ENCODE data around the gene REEP2. TPM values are rescaled to one million over a fixed set of nuclear protein-coding genes. Genes with fewer than 3 reads are reported as not detected.

Gene REEP2
- total and polyA plus RNA-seq, 11 donors, result 1.6 to 11.2 (median 5.4) TPM

GRCh38 chr5:138457531-138458275 is 18.8 kb downstream of the REEP2 start:
- DNase-seq (no peak), ATAC-seq (no peak)
- Histone ChIP-seq H3K27ac (peak overlapping the region in 4 of 12 donors; percentile 60 to 64 (median 64)), H3K36me3 (no peaks in the 10 kb centered on the region), H3K27me3 (no peaks in the 10 kb centered on the region), H3K9me3 (no peaks in the 10 kb centered on the region), H3K4me3 (peak overlapping the region in 6 of 12 donors; percentile 22 to 43 (median 37)), H3K4me1 (peaks cover 4 to 49% (median 34%) of the 10 kb centered on the region in 12 donors)
- TF ChIP-seq CTCF (IDR thresholded peaks at IDR 0.05) (no peak), POLR2A (IDR thresholded peaks at IDR 0.05) (no peak)
- WGBS, 4 donors, result 67 to 77% (median 70%) methylated on average over 10 to 12 of the region's 12 CpGs
- intact Hi-C loops (cut with DNase I), result no loop called here

DNA sequence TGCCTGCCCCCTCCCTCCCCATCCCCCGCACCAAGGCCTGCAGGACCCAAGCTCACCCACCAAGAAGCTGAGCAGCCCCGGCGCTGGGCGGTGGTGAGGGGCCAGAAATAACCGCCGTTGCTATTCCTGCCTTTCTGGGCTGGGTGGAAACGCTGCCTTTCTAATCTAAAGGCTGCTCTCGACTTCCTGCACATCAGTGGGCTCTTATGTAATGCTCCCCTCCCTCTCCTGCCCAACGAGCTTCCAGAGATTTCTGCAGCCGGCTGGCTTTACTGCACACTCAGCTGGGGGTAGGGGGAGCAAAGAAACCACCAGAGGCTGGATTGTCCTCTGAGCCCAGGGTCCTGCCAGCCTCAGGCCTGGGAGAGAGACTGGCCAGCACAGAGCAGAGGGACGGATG is 19.5 kb downstream of the REEP2 start:
- peak overlapping the region in 6 of 12 donors; percentile 3 to 64 (median 62) for H3K27ac ChIP-seq
- 13 to 15% (median 14%) methylated on average over 7 to 11 of the region's 11 CpGs for WGBS, 4 donors
- peak overlapping the region in 7 of 12 donors; percentile 12 to 43 (median 35) for H3K4me3 ChIP-seq
- DNase-seq (peak in 2 of 5 donors; percentile 35 to 50), ATAC-seq (peak in 3 of 4 donors; percentile 3 to 51 (median 6))
- no peaks in the 10 kb centered on the region for H3K36me3 ChIP-seq
- no peaks in the 10 kb centered on the region for H3K9me3 ChIP-seq
- peaks cover 4 to 54% (median 36%) of the 10 kb centered on the region in 12 donors for H3K4me1 ChIP-seq
- intact Hi-C loops (cut with DNase I), result no loop called here
- H3K27me3 ChIP-seq, result no peaks in the 10 kb centered on the region
- TF ChIP-seq CTCF (IDR thresholded peaks at IDR 0.05) (no peak), POLR2A (IDR thresholded peaks at IDR 0.05) (no peak)

DNA sequence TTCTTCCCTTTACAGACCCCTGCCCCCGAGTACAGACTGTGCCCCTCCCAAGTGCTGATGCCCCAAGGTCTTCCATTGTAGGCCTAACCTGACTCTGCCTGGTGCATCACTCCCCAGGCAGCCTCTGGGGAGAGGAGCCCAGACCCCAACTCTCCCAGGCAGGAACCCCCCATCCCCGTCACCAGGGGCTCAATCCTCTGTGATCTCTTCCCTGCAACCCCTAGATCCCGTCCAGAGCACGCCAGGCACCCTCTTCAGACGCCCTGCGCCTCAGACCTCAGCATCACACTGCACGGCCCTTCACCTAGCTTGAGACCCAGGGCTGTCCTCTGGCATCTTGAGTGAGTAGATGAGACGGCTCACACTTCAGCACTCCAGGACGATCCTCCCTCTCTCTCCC is 20.0 kb downstream of the REEP2 start:
- DNase-seq (no peak), ATAC-seq (no peak)
- Histone ChIP-seq H3K9me3 (no peaks in the 10 kb centered on the region), H3K27me3 (no peaks in the 10 kb centered on the region), H3K36me3 (no peaks in the 10 kb centered on the region), H3K4me1 (peaks cover 4 to 56% (median 39%) of the 10 kb centered on the region in 12 donors), H3K27ac (peak overlapping the region in 3 of 12 donors; percentile 60 to 64 (median 64)), H3K4me3 (no peak overlapping the region)
- TF ChIP-seq CTCF (IDR thresholded peaks at IDR 0.05), result no peak
- no peak for TF ChIP-seq POLR2A (IDR thresholded peaks at IDR 0.05)
- 74 to 80% (median 78%) methylated on average over 8 to 9 of the region's 9 CpGs for WGBS, 4 donors
- intact Hi-C loops (cut with DNase I), result no loop called here

DNA sequence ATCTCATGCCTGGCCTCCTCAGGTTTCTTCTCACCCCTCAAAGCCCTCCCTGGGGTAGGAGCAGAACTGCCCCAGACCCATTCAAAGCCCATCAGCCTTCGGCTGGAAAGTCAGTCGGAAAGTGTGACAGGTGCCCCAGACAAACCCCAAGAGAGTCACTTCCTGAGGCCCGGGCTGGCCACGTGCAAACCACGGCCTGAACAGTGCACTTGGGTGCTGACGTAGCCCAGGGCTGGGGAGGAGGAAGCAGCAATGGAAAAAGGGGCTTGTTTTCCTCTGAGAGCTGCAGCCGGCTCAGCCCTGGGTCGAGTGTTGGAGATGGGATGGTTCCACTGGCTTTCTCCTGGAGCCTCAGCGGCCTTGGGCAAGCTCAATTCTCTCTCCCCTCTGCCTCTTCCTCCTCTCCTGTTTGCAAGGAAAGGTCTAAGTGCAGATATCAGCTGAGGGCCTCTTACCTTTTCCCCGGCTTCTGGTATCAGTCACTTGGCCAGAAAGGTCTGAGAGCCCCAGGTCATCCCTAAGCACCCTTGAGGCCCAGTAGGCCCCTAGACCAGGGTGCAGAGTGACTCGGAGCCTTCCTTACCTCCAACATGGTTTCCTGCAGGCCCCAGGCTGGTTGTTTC is 20.6 kb downstream of the REEP2 start:
- DNase-seq, result peak in 4 of 5 donors; percentile 61 to 75 (median 66)
- peaks cover 4 to 59% (median 41%) of the 10 kb centered on the region in 12 donors for H3K4me1 ChIP-seq
- H3K27me3 ChIP-seq, result no peaks in the 10 kb centered on the region
- no peaks in the 10 kb centered on the region for H3K36me3 ChIP-seq
- intact Hi-C loops (cut with DNase I), result no loop called here
- no peaks in the 10 kb centered on the region for H3K9me3 ChIP-seq
- H3K4me3 ChIP-seq, result no peak overlapping the region
- peak in 1 of 4 donors; percentile 36 for ATAC-seq
- WGBS, 4 donors, result 51 to 69% (median 62%) methylated on average over 11 of the region's 11 CpGs
- peak overlapping the region in 4 of 12 donors; percentile 23 to 64 (median 48) for H3K27ac ChIP-seq
- no peak for TF ChIP-seq POLR2A (IDR thresholded peaks at IDR 0.05)
- no peak for TF ChIP-seq CTCF (IDR thresholded peaks at IDR 0.05)

Data from heart left ventricle (tissue), 16 donors.